HG03139 (cell line): ENCODE results near the gene ABHD12.
"Not testable (repeated sequence)": the region's sequence is repeated elsewhere in the genome, so short reads cannot be mapped to it uniquely, and the experiment has no call there.

Source experiments
- ATAC-seq: cut with Tn5 transposase; IDR thresholded peaks from one replicate; pipeline ENCODE4 v1.9.1; 2021; ENCODE audit not compliant: unreplicated experiment

Gene ABHD12

GRCh38 chr20:25355011-25355595, 35.5 kb downstream of the ABHD12 start:
- no peak for ATAC-seq

- no peak for ATAC-seq
Measured at GRCh38 chr20:25353747-25354705, 36.6 kb downstream of the ABHD12 start.

- ATAC-seq = no peak
Measured at GRCh38 chr20:25353353-25353746, 37.3 kb downstream of the ABHD12 start.

GRCh38 chr20:25352746-25353145, 37.9 kb downstream of the ABHD12 start:
- ATAC-seq = no peak

GRCh38 chr20:25351024-25351360, 39.6 kb downstream of the ABHD12 start:
- ATAC-seq = no peak

- no peak for ATAC-seq
Measured at GRCh38 chr20:25346349-25346748, 44.3 kb downstream of the ABHD12 start.

GRCh38 chr20:25345721-25346120, 44.9 kb downstream of the ABHD12 start:
- ATAC-seq = no peak

GRCh38 chr20:25344634-25345033, 46.0 kb downstream of the ABHD12 start:
- ATAC-seq = no peak

- no peak for ATAC-seq
Measured at GRCh38 chr20:25341716-25342680, 48.6 kb downstream of the ABHD12 start.

GRCh38 chr20:25340380-25340779, 50.3 kb downstream of the ABHD12 start:
- ATAC-seq = no peak

- no peak for ATAC-seq
Measured at GRCh38 chr20:25339608-25340007, 51.0 kb downstream of the ABHD12 start.

GRCh38 chr20:25338112-25339023, 52.3 kb downstream of the ABHD12 start:
- ATAC-seq = no peak

GRCh38 chr20:25336561-25337422, 53.8 kb downstream of the ABHD12 start:
- ATAC-seq = no peak

GRCh38 chr20:25334972-25335371, 55.7 kb downstream of the ABHD12 start:
- ATAC-seq = not testable (repeated sequence)

- ATAC-seq = no peak
Measured at GRCh38 chr20:25328954-25329498, 61.6 kb downstream of the ABHD12 start.

- no peak for ATAC-seq
Measured at GRCh38 chr20:25327521-25328235, 63.0 kb downstream of the ABHD12 start.

GRCh38 chr20:25325997-25326396, 64.6 kb downstream of the ABHD12 start:
- no peak for ATAC-seq

- ATAC-seq = no peak
Measured at GRCh38 chr20:25325073-25325472, 65.6 kb downstream of the ABHD12 start.
